CD4-positive, alpha-beta T cell treated with Interleukin-12 subunit alpha and Interleukin-12 subunit beta, for 1 hour (primary cell): Measurements from ENCODE around the gene ASPM.
"Not testable (repeated sequence)": the region's sequence is repeated elsewhere in the genome, so short reads cannot be mapped to it uniquely, and the experiment has no call there.

ENCODE experiments used
- DNase-seq: peaks from one replicate; pipeline ENCODE4 v3.0.0-alpha.2; 2020

The ASPM gene

DNA sequence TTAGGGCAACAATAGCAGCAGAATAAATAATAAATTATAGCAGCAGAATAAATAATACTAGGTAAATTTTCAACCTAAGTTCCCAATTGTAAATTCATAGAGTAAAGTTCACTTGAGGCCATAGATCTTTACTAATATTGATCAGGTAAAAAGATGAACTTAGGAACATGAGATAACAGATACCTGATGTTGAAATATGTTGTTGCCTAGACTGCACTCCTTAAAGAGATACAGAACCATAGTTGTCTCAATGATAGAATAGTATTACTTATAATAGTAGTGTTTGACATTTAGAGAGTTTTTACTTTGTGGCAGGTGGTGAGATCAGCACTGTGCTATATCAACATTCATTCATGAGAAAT, 79.0 kb downstream of the ASPM start:
- no peak for DNase-seq

DNA sequence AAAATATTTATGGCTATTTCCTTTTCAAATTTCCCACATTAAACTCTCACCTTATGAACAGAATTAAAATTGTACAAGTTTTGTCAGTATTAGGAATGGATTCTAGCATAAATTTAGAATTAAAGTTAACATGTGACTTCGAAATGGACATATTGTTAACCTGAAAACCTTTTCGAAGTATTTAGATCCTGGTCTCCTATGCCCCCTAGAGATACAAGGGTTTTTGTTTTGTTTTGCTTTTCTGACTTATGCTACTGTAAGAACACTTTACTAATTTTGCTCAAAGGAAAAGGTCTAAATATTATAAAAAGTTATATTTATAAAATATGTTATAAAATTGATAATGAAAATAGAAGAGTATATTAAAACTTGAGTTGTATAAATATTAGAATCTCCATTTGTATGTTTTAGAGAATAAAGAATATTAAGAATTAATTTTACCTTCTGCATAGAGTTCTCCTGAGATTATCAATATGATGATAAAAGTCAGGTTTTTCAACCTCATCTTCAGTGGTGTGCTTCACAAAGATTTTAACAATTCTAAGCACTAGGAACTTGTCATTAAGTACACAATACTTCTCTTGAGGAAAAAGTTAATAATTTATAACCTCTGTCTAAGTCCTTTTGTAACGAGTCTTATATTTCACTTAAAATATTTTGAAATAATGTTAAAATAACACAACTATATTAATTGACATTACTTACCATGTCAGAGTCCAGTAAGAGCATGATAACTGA, 79.6 kb downstream of the ASPM start, which contains the start of gene F13B:
Gene F13B, minus strand, starts transcription at position 542 of the 738 bp plus-strand sequence. Its CDS starts 37 bp downstream, at position 505.
- no peak for DNase-seq

- no peak for DNase-seq
These were observed 80.2 kb downstream of the ASPM start for GRCh38 chr1:197066277-197066676.

DNA sequence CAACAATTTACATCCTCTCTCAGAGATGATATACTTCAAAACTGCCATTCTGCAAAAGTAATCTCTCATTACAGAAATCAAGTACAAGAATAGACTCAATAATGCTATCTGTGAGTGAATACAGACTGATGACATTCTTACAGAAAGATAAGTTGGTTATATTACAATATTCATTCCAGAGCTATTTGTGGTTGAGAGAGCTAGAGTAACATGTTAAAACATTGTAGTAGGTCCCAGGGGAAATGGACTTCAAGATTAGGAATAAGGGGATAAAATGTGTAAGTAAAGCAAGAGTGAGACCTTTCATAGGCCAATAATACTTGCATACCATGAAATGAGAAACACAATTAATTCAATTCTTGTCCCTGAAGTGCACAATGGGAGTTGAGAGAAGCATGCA, 80.9 kb downstream of the ASPM start:
- no peak for DNase-seq

GRCh38 chr1:197063212-197063611, 83.3 kb downstream of the ASPM start:
- no peak for DNase-seq

- no peak for DNase-seq
These were observed 83.8 kb downstream of the ASPM start for GRCh38 chr1:197062692-197063091.

- DNase-seq: no peak
These were observed 97.4 kb downstream of the ASPM start for GRCh38 chr1:197049100-197049499.

GRCh38 chr1:197042676-197043341, 103.7 kb downstream of the ASPM start:
- DNase-seq: no peak

DNA sequence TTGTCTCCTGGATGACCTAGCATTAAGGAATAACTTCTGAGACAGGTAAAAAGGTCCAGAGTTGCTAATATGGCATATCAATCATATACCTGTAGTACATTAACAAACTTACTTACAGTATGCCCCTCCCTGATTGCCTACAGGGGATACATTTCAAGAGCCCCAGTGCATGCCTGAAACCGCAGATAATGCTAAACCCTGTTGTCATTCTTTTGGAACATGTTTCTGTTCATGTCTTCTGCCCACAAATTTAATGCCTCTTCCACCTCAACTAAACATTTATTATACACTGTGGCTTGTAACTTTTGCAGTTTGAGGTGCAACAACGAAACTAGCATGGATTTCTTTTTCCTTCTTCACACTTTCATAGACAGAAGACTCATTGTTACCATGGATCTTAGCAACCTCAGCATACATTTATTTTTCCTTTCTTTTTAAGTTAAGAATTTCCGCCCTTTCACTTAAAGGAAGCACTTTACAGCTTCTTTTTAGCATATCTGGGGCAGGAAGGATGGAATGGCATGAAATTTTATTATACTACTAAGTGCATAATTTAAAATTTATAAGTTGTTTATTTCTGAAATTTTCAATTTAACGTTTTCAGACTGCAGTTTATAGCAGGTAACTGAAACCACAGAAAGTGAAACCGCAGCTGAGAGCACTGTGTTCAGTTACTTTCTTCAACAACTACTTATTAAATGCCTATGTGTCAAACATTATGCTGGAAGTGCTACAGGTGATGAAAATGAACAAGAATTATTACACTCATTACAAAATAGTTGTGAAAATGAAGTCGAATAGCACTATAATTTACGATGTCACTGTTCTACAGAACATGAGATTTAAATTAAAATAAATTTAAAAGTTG, 104.7 kb downstream of the ASPM start:
- DNase-seq: no peak

- DNase-seq: no peak
These were observed 109.6 kb downstream of the ASPM start for GRCh38 chr1:197036861-197037260.

DNA sequence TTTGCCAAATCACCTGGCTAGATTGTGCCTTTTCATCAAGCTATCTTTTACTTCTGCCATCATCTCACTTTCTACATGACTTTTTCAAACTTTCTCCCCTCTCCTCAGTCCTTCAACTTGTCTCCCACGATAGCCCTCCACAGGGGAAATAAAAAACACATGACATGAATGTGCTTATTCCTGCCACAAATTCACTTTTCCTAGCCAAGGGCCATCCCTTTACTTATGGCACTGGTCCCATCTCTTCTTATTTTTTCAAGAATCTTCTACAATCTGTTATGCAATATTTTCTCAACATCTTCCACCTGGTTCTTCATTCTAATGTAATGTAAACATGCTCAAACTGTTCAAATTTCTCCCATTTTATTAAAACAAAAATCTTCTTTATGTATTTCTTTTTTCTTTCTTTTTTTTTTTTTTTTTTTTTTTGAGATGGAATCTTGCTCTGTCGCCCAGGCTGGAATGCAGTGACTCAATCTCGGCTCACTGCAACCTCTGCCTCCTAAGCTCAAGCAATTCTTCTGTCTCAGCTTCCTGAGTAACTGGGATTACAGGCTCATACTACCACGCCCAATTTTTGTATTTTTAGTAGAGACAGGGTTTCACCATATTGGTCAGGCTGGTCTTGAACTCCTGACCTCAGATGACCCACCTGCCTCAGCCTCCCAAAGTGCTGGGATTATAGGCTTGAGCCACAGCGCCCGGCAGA, 111.7 kb downstream of the ASPM start:
- DNase-seq: not testable (repeated sequence)
